Fibroblast of lung (primary cell): Measurements from ENCODE around the gene ADAMTS17. TPM values are rescaled to one million over a fixed set of nuclear protein-coding genes. Genes with fewer than 3 reads are reported as not detected.

ENCODE experiments used
- DNase-seq, 2 donors: peaks; one replicate each; pipeline versions ENCODE4 v3.0.0 to v3.0.0-alpha.2; 2010; ENCODE audit warnings: low read depth in 2 of 2
- H2AFZ ChIP-seq: 2 replicates; pipeline ENCODE4 v1.5.1; 2012; ENCODE audit warnings: low read length, control low read depth, inconsistent platforms
- H3K27ac ChIP-seq: 2 replicates; pipeline ENCODE4 v1.5.1; 2011; ENCODE audit warnings: low read length, control low read depth; ENCODE audit not compliant: insufficient read depth
- H3K27me3 ChIP-seq: 2 replicates; pipeline ENCODE4 v1.5.1; 2011; ENCODE audit warnings: mild to moderate bottlenecking, low read length; ENCODE audit not compliant: control insufficient read depth, insufficient read depth
- H3K36me3 ChIP-seq: 2 replicates; pipeline ENCODE4 v1.5.1; 2011; ENCODE audit warnings: low read length; ENCODE audit not compliant: control insufficient read depth, insufficient read depth
- H3K4me1 ChIP-seq: 2 replicates; pipeline ENCODE4 v1.5.1; 2011; ENCODE audit warnings: low read length; ENCODE audit not compliant: control insufficient read depth, insufficient read depth; ENCODE audit errors: extremely low read depth
- H3K4me2 ChIP-seq: 2 replicates; pipeline ENCODE4 v1.5.1; 2011; ENCODE audit warnings: low read length, control low read depth; ENCODE audit not compliant: insufficient read depth; ENCODE audit errors: extremely low read depth
- H3K4me3 ChIP-seq, 4 experiments: fragments of 200-600 bp in 1 of 4; sonication (generic) in 1 of 4; replicated peaks in 1 of 4; 2 replicates each; pipeline ENCODE4 v1.5.1; 2011 to 2016; ENCODE audit warnings: low read length in 4 of 4, low read depth in 3 of 4, mild to moderate bottlenecking in 3 of 4, control low read depth in 2 of 4, inconsistent platforms in 1 of 4, mixed read lengths in 1 of 4; ENCODE audit not compliant: insufficient read depth in 1 of 4; ENCODE audit errors: control extremely low read depth in 1 of 4
- H3K79me2 ChIP-seq: 2 replicates; pipeline ENCODE4 v1.5.1; 2012; ENCODE audit warnings: mild to moderate bottlenecking, low read length, inconsistent platforms; ENCODE audit not compliant: control insufficient read depth, insufficient read depth
- H3K9ac ChIP-seq: 2 replicates; pipeline ENCODE4 v1.5.1; 2011; ENCODE audit warnings: mild to moderate bottlenecking, low read length, control low read depth; ENCODE audit not compliant: insufficient read depth
- H3K9me3 ChIP-seq: 2 replicates; pipeline ENCODE4 v1.5.1; 2012; ENCODE audit warnings: low read depth, low read length; ENCODE audit not compliant: control insufficient read depth, insufficient read depth
- H4K20me1 ChIP-seq: 2 replicates; pipeline ENCODE4 v1.5.1; 2011; ENCODE audit warnings: low read length; ENCODE audit not compliant: control insufficient read depth, insufficient read depth; ENCODE audit errors: extremely low read depth
- EZH2 ChIP-seq: IDR thresholded peaks from 2 replicates; pipeline ENCODE4 v1.5.1; 2012; ENCODE audit warnings: low read length, control low read depth, mild to moderate bottlenecking; ENCODE audit errors: missing control alignments
- polyA plus RNA-seq, 2 donors: library from polyadenylated mRNA; depleted of rRNA in 1 of 2; stranded (reverse) in 1 of 2; unstranded in 1 of 2; fragments of >200 nt; gene quantifications; 2 replicates each; pipeline ENCODE4 v1.2.1, GENCODE V29; 2011 to 2012; ENCODE audit warnings: missing spikeins in 1 of 2
- total RNA-seq: library from RNA; depleted of rRNA; stranded (reverse); fragments of >200 nt; gene quantifications from 2 replicates; pipeline ENCODE4 v1.2.1, GENCODE V29; 2014
- TF ChIP-seq, protein P1 (sequence below), 2 donors: IDR thresholded peaks in 1 of 2; conservative IDR thresholded peaks in 1 of 2; 1 replicate in 1 of 2; 2 replicates in 1 of 2; pipeline ENCODE4 v1.5.1; 2011 to 2012; ENCODE audit warnings: low read length in 2 of 2, control low read depth in 1 of 2, inconsistent platforms in 1 of 2, low read depth in 1 of 2, mild to moderate bottlenecking in 1 of 2

The ADAMTS17 gene
- total and polyA plus RNA-seq, 2 donors (not counting 1 experiment from before 2014, with no cell fraction given), result 0.09 to 0.17 TPM

DNA sequence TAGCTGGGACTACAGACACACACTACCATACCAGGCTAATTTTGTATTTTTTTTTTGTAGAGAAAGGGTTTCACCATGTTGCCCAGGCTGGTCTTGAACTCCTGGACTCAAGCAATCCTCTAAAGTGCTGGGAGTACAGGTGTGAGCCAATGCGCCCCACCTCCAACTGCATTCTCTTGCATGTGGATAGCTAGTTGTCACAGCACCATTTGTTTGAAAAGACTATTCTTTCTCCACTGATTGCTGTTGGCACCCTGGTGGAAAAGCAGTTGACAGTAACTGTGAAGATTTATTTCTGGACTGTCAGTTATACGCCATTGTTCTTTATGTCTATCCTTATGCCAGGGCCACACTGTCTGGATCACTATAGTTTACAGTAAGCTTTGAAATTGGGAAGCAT lies 303.9 kb downstream of the ADAMTS17 start:
- Histone ChIP-seq H3K9ac (no peak overlapping the region), H4K20me1 (no peaks in the 10 kb centered on the region), H3K27ac (no peak overlapping the region), H3K9me3 (no peaks in the 10 kb centered on the region), H2AFZ (no peak overlapping the region), H3K4me2 (no peak overlapping the region), H3K27me3 (no peaks in the 10 kb centered on the region), H3K4me1 (no peaks in the 10 kb centered on the region), H3K79me2 (no peaks in the 10 kb centered on the region), H3K36me3 (no peaks in the 10 kb centered on the region), H3K4me3 (no peak overlapping the region)
- no peak for DNase-seq
- TF ChIP-seq, protein P1, sequence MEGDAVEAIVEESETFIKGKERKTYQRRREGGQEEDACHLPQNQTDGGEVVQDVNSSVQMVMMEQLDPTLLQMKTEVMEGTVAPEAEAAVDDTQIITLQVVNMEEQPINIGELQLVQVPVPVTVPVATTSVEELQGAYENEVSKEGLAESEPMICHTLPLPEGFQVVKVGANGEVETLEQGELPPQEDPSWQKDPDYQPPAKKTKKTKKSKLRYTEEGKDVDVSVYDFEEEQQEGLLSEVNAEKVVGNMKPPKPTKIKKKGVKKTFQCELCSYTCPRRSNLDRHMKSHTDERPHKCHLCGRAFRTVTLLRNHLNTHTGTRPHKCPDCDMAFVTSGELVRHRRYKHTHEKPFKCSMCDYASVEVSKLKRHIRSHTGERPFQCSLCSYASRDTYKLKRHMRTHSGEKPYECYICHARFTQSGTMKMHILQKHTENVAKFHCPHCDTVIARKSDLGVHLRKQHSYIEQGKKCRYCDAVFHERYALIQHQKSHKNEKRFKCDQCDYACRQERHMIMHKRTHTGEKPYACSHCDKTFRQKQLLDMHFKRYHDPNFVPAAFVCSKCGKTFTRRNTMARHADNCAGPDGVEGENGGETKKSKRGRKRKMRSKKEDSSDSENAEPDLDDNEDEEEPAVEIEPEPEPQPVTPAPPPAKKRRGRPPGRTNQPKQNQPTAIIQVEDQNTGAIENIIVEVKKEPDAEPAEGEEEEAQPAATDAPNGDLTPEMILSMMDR (conservative IDR thresholded peaks at IDR 0.05 in 1 of 2, IDR thresholded peaks at IDR 0.05 in 1 of 2; ENCODE audit: low read depth in 1 of 2, low read length in 2 of 2), result no peak
- no peak for TF ChIP-seq EZH2

DNA sequence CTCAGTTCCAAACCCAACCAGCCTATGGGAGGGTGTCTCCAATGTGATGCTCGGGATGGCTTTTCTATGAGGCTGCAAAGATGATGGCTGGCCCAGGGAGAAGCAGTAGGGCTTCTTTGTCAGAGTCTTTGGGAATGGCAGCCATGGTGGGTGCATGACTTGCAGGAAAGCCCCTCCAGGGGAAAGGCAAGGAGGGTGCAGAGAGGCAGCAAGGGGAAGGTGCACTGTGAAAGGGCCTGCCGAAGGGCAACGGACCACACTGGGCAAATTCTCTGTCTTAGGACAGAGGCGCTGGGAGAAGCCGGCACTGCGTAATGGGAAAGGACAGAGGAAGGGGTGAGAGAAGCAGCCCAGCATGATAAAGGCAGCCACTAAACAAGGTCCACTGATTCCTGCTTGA lies 305.8 kb downstream of the ADAMTS17 start:
- Histone ChIP-seq H3K79me2 (no peaks in the 10 kb centered on the region), H3K4me1 (no peaks in the 10 kb centered on the region), H3K9ac (no peak overlapping the region), H3K36me3 (no peaks in the 10 kb centered on the region), H2AFZ (no peak overlapping the region), H3K4me3 (no peak overlapping the region), H3K4me2 (no peak overlapping the region), H3K27ac (no peak overlapping the region), H3K27me3 (no peaks in the 10 kb centered on the region), H4K20me1 (no peaks in the 10 kb centered on the region), H3K9me3 (no peaks in the 10 kb centered on the region)
- DNase-seq, result no peak
- TF ChIP-seq, protein P1 (conservative IDR thresholded peaks at IDR 0.05 in 1 of 2, IDR thresholded peaks at IDR 0.05 in 1 of 2; ENCODE audit: low read depth in 1 of 2, low read length in 2 of 2), result no peak
- TF ChIP-seq EZH2, result no peak

DNA sequence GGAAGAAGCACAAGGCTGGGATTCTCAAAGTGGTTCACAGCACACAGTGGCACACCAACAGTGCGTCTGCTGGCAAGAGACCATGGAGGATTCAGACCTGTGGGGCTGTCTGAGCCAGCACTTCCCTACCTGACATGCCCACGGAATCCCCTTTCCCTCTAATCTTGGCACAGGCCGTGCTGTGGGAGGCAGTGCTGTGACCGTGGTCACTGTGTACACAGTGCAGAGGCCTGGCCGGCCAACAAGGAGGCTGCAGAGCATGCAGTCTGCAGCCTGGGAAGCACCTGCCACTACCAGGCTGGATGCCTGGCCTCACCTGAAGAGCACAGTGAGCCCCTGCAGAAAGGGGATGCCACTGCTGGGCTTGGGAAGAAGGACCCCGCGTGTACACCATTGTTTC lies 307.6 kb downstream of the ADAMTS17 start:
- Histone ChIP-seq H3K27ac (no peak overlapping the region), H3K9ac (no peak overlapping the region), H4K20me1 (no peaks in the 10 kb centered on the region), H3K36me3 (no peaks in the 10 kb centered on the region), H2AFZ (no peak overlapping the region), H3K4me1 (no peaks in the 10 kb centered on the region), H3K79me2 (no peaks in the 10 kb centered on the region), H3K9me3 (no peaks in the 10 kb centered on the region), H3K4me3 (no peak overlapping the region), H3K4me2 (no peak overlapping the region), H3K27me3 (no peaks in the 10 kb centered on the region)
- no peak for DNase-seq
- TF ChIP-seq, protein P1 (conservative IDR thresholded peaks at IDR 0.05 in 1 of 2, IDR thresholded peaks at IDR 0.05 in 1 of 2; ENCODE audit: low read depth in 1 of 2, low read length in 2 of 2), result no peak
- no peak for TF ChIP-seq EZH2
